Measurements from ENCODE around the gene PTCD2. TPM values are rescaled to one million over a fixed set of nuclear protein-coding genes. Genes with fewer than 3 reads are reported as not detected.
A peak's percentile ranks its signal among the peaks of the same experiment; 100 is the strongest.

The PTCD2 gene
- total and polyA plus RNA-seq, 9 of the 15 experiments (the other 6 are each of a cell fraction or from before 2014, with no cell fraction given) = 11.9 to 28.5 (median 18.6) TPM

DNA sequence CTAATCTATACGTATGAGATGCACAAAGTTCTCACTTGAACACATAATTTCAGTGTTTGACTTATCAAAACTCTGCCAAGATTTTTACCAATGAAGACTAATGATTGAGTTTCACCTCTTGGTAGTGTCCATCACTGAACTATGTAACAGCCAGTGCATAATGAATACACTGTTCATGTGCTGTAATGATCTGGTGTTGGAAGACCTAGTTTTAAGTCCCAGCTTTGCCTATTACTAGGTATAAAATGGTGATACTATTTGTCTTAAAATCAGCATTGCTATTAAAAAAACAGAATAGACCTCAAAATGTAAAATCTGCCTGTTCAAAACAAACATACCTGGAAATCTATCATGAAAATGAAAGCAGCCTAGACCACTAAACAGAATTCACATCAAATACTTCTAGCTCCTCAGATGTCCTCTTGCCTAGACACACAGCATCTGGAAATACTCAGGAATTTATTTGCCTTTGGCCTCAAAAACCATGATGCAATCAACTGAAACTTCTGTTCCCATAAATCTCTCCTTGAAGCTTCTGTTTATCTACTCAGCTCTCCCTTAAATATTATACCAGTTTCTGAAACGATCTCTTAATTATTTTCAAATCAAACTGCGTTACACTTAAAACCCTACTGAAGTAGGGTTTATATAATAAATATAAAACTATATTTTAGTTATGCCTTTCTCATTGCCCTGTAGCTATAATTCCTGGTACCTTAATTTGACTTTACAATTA is 38.2 kb upstream of the PTCD2 start (continued):
- TF ChIP-seq, protein P1, sequence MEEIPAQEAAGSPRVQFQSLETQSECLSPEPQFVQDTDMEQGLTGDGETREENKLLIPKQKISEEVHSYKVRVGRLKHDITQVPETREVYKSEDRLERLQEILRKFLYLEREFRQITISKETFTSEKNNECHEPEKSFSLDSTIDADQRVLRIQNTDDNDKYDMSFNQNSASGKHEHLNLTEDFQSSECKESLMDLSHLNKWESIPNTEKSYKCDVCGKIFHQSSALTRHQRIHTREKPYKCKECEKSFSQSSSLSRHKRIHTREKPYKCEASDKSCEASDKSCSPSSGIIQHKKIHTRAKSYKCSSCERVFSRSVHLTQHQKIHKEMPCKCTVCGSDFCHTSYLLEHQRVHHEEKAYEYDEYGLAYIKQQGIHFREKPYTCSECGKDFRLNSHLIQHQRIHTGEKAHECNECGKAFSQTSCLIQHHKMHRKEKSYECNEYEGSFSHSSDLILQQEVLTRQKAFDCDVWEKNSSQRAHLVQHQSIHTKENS (CRISPR knock-in tag; IDR thresholded peaks at IDR 0.05) = no peak
- TF ChIP-seq CC2D1A (IDR thresholded peaks at IDR 0.05) (no peak), NCOA1 (IDR thresholded peaks at IDR 0.05; ENCODE audit: low read depth) (no peak), ZC3H11A (IDR thresholded peaks at IDR 0.05; ENCODE audit: low read depth, low read length) (no peak), EZH2 (IDR thresholded peaks at IDR 0.05; ENCODE audit: borderline replicate concordance, low read depth, low read length) (no peak), SNRNP70 (optimal IDR thresholded peaks at IDR 0.05; ENCODE audit: low read depth, low read length) (no peak), ZNF124 (CRISPR knock-in tag; IDR thresholded peaks at IDR 0.05) (no peak), DACH1 (IDR thresholded peaks at IDR 0.05; ENCODE audit: partially characterized antibody) (no peak), ZNF586 (CRISPR knock-in tag; conservative IDR thresholded peaks at IDR 0.05) (peak; percentile 92), NCOA4 (IDR thresholded peaks at IDR 0.05; ENCODE audit: partially characterized antibody) (no peak), MED1 (CRISPR knock-in tag; IDR thresholded peaks at IDR 0.05; ENCODE audit: borderline replicate concordance) (no peak), RNF2 (IDR thresholded peaks at IDR 0.05) (peak; percentile 21; the same call in 1 of the 2 replicates), ZNF174 (CRISPR knock-in tag; IDR thresholded peaks at IDR 0.05) (no peak)
- TF ChIP-seq, protein P2, sequence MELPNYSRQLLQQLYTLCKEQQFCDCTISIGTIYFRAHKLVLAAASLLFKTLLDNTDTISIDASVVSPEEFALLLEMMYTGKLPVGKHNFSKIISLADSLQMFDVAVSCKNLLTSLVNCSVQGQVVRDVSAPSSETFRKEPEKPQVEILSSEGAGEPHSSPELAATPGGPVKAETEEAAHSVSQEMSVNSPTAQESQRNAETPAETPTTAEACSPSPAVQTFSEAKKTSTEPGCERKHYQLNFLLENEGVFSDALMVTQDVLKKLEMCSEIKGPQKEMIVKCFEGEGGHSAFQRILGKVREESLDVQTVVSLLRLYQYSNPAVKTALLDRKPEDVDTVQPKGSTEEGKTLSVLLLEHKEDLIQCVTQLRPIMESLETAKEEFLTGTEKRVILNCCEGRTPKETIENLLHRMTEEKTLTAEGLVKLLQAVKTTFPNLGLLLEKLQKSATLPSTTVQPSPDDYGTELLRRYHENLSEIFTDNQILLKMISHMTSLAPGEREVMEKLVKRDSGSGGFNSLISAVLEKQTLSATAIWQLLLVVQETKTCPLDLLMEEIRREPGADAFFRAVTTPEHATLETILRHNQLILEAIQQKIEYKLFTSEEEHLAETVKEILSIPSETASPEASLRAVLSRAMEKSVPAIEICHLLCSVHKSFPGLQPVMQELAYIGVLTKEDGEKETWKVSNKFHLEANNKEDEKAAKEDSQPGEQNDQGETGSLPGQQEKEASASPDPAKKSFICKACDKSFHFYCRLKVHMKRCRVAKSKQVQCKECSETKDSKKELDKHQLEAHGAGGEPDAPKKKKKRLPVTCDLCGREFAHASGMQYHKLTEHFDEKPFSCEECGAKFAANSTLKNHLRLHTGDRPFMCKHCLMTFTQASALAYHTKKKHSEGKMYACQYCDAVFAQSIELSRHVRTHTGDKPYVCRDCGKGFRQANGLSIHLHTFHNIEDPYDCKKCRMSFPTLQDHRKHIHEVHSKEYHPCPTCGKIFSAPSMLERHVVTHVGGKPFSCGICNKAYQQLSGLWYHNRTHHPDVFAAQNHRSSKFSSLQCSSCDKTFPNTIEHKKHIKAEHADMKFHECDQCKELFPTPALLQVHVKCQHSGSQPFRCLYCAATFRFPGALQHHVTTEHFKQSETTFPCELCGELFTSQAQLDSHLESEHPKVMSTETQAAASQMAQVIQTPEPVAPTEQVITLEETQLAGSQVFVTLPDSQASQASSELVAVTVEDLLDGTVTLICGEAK (IDR thresholded peaks at IDR 0.05) = no peak
- TF ChIP-seq, protein P2 (CRISPR knock-in tag; IDR thresholded peaks at IDR 0.05) = no peak
- TF ChIP-seq, protein P3, sequence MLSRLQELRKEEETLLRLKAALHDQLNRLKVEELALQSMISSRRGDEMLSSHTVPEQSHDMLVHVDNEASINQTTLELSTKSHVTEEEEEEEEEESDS (CRISPR knock-in tag; IDR thresholded peaks at IDR 0.05) = no peak
- TF ChIP-seq, protein P4, sequence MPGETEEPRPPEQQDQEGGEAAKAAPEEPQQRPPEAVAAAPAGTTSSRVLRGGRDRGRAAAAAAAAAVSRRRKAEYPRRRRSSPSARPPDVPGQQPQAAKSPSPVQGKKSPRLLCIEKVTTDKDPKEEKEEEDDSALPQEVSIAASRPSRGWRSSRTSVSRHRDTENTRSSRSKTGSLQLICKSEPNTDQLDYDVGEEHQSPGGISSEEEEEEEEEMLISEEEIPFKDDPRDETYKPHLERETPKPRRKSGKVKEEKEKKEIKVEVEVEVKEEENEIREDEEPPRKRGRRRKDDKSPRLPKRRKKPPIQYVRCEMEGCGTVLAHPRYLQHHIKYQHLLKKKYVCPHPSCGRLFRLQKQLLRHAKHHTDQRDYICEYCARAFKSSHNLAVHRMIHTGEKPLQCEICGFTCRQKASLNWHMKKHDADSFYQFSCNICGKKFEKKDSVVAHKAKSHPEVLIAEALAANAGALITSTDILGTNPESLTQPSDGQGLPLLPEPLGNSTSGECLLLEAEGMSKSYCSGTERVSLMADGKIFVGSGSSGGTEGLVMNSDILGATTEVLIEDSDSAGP (CRISPR knock-in tag; IDR thresholded peaks at IDR 0.05) = no peak
